Prostate gland (tissue), 2 donors: ENCODE data around the gene DLX1. TPM values are rescaled to one million over a fixed set of nuclear protein-coding genes. Genes with fewer than 3 reads are reported as not detected.

ENCODE experiments used
- DNase-seq: peaks from one replicate; pipeline ENCODE4 v3.0.0-alpha.2; 2019; ENCODE audit warnings: low spot score
- H3K27ac ChIP-seq, 2 donors: fragments of 200-600 bp; sonication (generic); 2 replicates each; pipeline ENCODE4 v1.5.1; 2017 to 2019
- H3K27me3 ChIP-seq: fragments of 200-600 bp; sonication (generic); replicated peaks from 2 replicates; pipeline ENCODE4 v1.5.1; 2019; ENCODE audit not compliant: insufficient read depth
- H3K36me3 ChIP-seq, 2 donors: fragments of 200-600 bp; sonication (generic); 1 replicate in 1 of 2; 2 replicates in 1 of 2; pipeline versions ENCODE4 v1.5.1 to v1.8.1; 2017 to 2019
- H3K4me1 ChIP-seq: fragments of 200-600 bp; sonication (generic); replicated peaks from 2 replicates; pipeline ENCODE4 v1.5.1; 2019
- H3K4me3 ChIP-seq, 2 donors: fragments of 200-600 bp; sonication (generic); 2 replicates each; pipeline ENCODE4 v1.5.1; 2017 to 2019
- H3K9me3 ChIP-seq: fragments of 200-600 bp; sonication (generic); 2 replicates; pipeline ENCODE4 v1.5.1; 2017
- CTCF ChIP-seq, 4 experiments: fragments of 200-600 bp in 2 of 4; fragments of 450-650 bp in 2 of 4; sonication (generic) in 2 of 4; IDR thresholded peaks; 1 replicate in 3 of 4; 2 replicates in 1 of 4; pipeline ENCODE4 v1.5.1; 2016 to 2019; ENCODE audit warnings: antibody characterized with exemption in 4 of 4, mild to moderate bottlenecking in 2 of 4, moderate library complexity in 2 of 4
- POLR2A ChIP-seq: fragments of 450-650 bp; IDR thresholded peaks from one replicate; pipeline ENCODE4 v1.6.1; 2016; ENCODE audit warnings: antibody characterized with exemption, mild to moderate bottlenecking
- POLR2AphosphoS5 ChIP-seq: sonication (generic); formaldehyde crosslinking; IDR thresholded peaks from one replicate; pipeline ENCODE4 v1.6.1; 2017; ENCODE audit warnings: antibody characterized with exemption
- WGBS: methylation state at CpG from one replicate; pipeline ENCODE4 v1.1.5; 2018; 5-methylcytosine and 5-hydroxymethylcytosine counted together
- intact Hi-C: fragments of 100-400 bp; cut with DNase I; formaldehyde crosslinking; loops from one replicate; pipeline ENCODE4 v1.14.2; 2022
- total RNA-seq, 2 donors: library from RNA; depleted of rRNA; stranded (reverse); fragments of >200 nt; gene quantifications; one replicate each; pipeline ENCODE4 v1.1.0, GENCODE V29; 2016

DLX1 gene
- total RNA-seq, 2 donors from 2014 or later, result 1.3 TPM; not detected in 1

GRCh38 chr2:172087207-172087779, 2.0 kb downstream of the DLX1 start:
- no peak for TF ChIP-seq POLR2AphosphoS5
- TF ChIP-seq POLR2A, result no peak
- no peak for TF ChIP-seq CTCF (IDR thresholded peaks at IDR 0.05)
- H3K4me1 ChIP-seq, result peaks cover 5% of the 10 kb centered on the region
- no peak for DNase-seq
- 10% methylated on average over 31 of the region's 31 CpGs for WGBS
- H3K4me3 ChIP-seq, result no peak overlapping the region
- intact Hi-C loops, result loop anchor here (5.0 kb wide), 1 partner anchor 90 kb away; the partner anchor contains the start of gene METAP1D
- H3K9me3 ChIP-seq, result no peaks in the 10 kb centered on the region
- no peaks in the 10 kb centered on the region for H3K36me3 ChIP-seq
- H3K27ac ChIP-seq, result no peak overlapping the region
- peaks cover 72% of the 10 kb centered on the region for H3K27me3 ChIP-seq

GRCh38 chr2:172087780-172088244, 2.5 kb downstream of the DLX1 start:
- Histone ChIP-seq H3K27ac (no peak overlapping the region), H3K9me3 (no peaks in the 10 kb centered on the region), H3K36me3 (no peaks in the 10 kb centered on the region), H3K4me1 (peaks cover 5% of the 10 kb centered on the region), H3K27me3 (peaks cover 72% of the 10 kb centered on the region), H3K4me3 (no peak overlapping the region)
- no peak for DNase-seq
- intact Hi-C loops, result loop anchor here (5.0 kb wide), 1 partner anchor 91 kb away; the partner anchor contains the start of gene METAP1D
- WGBS, result 10% methylated on average over 23 of the region's 23 CpGs
- TF ChIP-seq POLR2A, result no peak
- no peak for TF ChIP-seq POLR2AphosphoS5
- TF ChIP-seq CTCF (IDR thresholded peaks at IDR 0.05), result no peak

- Histone ChIP-seq H3K27me3 (peaks cover 69% of the 10 kb centered on the region), H3K27ac (no peak overlapping the region), H3K4me3 (no peak overlapping the region), H3K9me3 (no peaks in the 10 kb centered on the region), H3K36me3 (no peaks in the 10 kb centered on the region), H3K4me1 (peaks cover 5% of the 10 kb centered on the region)
- DNase-seq, result no peak
- peak; percentile 6 for TF ChIP-seq POLR2AphosphoS5
- TF ChIP-seq CTCF (IDR thresholded peaks at IDR 0.05), result no peak
- intact Hi-C loops, result loop anchor here (5.0 kb wide), 1 partner anchor 91 kb away; the partner anchor contains the start of gene METAP1D
- 10% methylated on average over 37 of the region's 37 CpGs for WGBS
Observed at GRCh38 chr2:172088245-172089004, 3.1 kb downstream of the DLX1 start.

- Histone ChIP-seq H3K4me3 (no peak overlapping the region), H3K27ac (no peak overlapping the region), H3K27me3 (peaks cover 68% of the 10 kb centered on the region), H3K4me1 (peaks cover 5% of the 10 kb centered on the region), H3K9me3 (no peaks in the 10 kb centered on the region), H3K36me3 (no peaks in the 10 kb centered on the region)
- intact Hi-C loops, result loop anchor here (5.0 kb wide), 1 partner anchor 92 kb away; the partner anchor contains the start of gene METAP1D
- WGBS, result 16% methylated on average over 10 of the region's 10 CpGs
- DNase-seq, result no peak
- TF ChIP-seq CTCF (IDR thresholded peaks at IDR 0.05), result no peak
- peak; percentile 3 for TF ChIP-seq POLR2AphosphoS5
Observed at GRCh38 chr2:172089005-172089504, 3.7 kb downstream of the DLX1 start.
